ENCODE results near the gene KPNA3.
"Not testable (repeated sequence)": the region's sequence is repeated elsewhere in the genome, so short reads cannot be mapped to it uniquely, and the experiment has no call there.

KPNA3 gene

GRCh38 chr13:49746111-49746510 lies 46.4 kb downstream of the KPNA3 start:
- no peak for DNase-seq

GRCh38 chr13:49740870-49741269 lies 51.6 kb downstream of the KPNA3 start:
- DNase-seq, result no peak

GRCh38 chr13:49739498-49740187 lies 52.8 kb downstream of the KPNA3 start:
- no peak for DNase-seq

GRCh38 chr13:49733181-49733951 lies 59.1 kb downstream of the KPNA3 start:
- DNase-seq, result no peak

GRCh38 chr13:49731766-49732165 lies 60.7 kb downstream of the KPNA3 start:
- no peak for DNase-seq

DNA sequence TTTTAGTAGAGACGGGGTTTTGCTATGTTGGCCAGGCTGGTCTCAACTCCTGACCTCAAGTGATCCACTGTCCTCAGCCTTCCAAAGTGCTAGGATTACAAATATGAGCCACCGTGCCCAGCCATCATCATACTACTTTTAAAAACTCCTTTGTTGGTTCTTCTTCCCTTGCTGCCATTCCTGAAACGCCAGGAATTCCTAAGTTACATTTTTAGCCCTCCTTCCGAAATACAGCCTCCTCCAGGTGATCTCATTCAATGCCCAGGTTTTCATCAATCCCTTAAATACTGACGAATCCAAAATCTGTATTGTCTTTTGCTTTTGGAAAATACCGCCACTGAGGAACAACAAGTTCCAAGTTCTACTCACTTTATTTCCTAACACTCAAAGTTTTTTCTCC lies 75.9 kb downstream of the KPNA3 start:
- no peak for DNase-seq

GRCh38 chr13:49714757-49715156 lies 77.7 kb downstream of the KPNA3 start:
- DNase-seq, result no peak

GRCh38 chr13:49711218-49711863 lies 81.1 kb downstream of the KPNA3 start:
- DNase-seq, result no peak

DNA sequence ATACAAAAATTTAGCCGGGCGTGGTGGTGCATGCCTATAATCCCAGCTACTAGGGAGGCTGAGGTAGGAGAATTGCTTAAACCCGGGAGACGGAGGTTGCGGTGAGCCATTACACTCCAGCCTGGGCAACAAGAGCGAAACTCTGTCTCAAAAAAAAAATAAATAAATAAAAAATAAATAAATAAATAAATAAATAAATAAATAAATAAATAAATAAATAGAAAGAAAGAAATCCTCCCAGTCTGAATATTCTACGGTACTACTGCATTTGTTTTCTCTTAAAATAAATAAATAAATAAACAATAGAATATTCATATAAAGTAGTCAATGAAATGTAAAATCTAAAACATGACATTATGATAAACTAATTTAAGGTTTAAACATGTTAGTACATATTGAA lies 88.2 kb downstream of the KPNA3 start:
- DNase-seq, result not testable (repeated sequence)

DNA sequence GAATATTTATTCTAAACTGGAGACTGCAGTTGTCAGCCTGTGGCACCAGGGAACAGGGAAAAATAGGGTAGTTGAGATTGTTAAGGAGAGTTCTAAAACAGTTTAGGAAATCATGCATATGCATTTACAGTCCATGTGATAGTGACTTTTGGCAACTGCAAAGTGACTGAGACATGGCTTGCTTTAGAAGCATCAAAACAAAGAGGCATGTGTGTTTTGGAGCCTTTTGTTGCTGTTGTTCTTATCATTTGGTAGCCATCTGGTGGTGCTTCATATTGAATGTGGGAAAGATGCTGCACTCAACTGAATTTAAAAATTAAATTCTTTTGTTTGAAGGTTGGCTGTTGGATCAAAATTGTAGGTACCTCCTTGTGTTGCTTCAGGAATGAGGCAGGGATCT lies 91.0 kb downstream of the KPNA3 start:
- DNase-seq, result no peak

DNA sequence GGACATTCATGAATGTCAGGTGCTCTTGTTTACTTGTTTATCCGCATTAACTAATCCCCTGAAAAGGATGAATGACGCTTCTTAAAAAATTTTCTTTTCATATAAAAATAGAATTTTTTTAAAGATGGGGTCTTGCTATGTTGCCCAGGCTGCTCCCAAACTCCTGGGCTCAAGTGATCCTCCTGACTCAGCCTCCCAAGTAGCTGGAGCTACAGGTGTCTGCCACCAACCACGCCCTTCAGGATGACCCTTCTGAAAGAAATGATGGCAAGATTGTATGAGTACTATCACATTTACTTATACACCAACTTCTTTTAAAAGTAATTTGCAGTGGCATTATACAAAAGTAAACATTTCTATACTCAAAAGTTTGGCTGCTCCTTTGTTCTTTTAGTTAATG lies 95.0 kb downstream of the KPNA3 start:
- DNase-seq, result no peak

DNA sequence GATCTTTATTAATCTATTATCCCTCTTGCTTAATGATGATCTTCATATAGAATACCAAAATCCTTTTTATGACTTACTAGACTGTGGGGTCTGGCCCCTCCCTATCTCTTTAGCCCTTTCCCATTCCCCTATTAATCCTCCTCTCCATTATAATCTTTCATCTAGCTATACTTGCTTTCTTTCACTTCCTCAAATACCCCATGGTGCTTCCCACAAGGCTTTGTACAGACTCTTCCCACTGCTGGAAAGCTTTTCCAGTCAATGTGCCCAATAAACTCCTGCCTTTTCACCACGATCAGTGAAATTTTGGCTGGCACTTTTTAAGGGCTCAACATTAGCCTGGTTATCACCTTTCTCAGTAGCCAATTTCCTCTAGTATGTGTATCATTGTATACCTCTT lies 98.0 kb downstream of the KPNA3 start:
- no peak for DNase-seq

DNA sequence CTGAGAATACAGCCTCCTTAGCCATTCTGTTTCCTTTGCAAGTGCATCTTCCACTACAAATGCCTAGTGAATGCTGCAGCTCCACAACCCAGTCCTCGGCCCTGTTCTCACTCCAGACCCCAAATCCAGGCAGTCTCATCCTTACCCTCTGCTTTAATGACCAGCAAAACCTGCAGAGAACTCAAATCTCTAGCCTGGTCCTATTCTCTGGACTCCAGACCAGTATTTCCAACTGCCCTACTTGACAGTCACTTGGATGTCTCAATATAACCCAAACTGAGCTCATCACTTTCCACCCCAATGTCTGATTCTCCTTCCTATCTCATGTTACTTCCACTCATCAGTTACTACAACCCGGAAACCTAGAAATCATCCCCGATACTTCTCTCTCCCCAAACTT lies 98.6 kb downstream of the KPNA3 start:
- DNase-seq, result no peak

GRCh38 chr13:49693191-49693733 lies 99.2 kb downstream of the KPNA3 start:
- DNase-seq, result no peak

- DNase-seq, result peak; percentile 97
Measured at GRCh38 chr13:49690995-49691784, 101.3 kb downstream of the KPNA3 start, which contains the start of gene EBPL. Gene EBPL, minus strand, starts transcription at chr13:49691486. Its CDS starts 62 bp downstream, at chr13:49691424.

GRCh38 chr13:49690133-49690994 lies 102.1 kb downstream of the KPNA3 start:
- DNase-seq, result no peak

- no peak for DNase-seq
Measured at GRCh38 chr13:49683489-49683888, 109.0 kb downstream of the KPNA3 start.

GRCh38 chr13:49681842-49682435 lies 110.5 kb downstream of the KPNA3 start:
- DNase-seq, result no peak

- DNase-seq, result no peak
Measured at GRCh38 chr13:49679246-49679645, 113.2 kb downstream of the KPNA3 start.

DNA sequence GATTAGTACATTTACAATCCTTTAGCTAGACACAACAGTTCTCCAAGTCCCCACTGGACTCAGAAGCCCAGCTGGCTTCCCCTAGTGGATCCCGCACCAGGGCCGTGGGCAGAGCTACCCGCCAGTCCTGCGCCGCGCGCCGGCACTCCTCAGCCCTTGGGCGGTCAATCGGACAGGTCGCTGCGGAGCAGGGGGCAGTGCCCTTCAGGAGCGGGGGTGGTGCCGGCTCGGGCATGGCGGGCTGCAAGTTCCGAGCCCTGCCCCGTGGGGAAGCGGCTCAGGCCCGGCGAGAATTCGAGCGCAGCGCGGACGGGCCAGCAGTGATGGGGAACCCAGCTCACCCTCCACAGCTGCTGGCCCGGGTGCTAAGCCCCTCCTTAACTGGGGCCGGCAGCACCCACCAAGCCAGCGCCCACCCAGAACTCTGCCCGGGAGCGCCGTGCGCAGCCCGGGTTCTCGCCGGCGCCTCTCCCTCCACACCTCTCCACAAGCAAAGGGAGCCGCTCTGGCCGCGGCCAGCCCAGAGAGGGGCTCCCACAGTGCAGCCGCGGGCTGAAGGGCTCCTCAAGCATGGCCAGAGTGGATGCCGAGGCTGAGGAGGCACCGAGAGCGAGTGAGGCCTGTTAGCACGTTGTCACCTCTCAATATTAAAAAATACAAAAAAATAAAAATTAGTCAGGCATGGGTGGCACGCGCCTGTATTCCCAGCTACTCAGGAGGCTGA lies 114.1 kb downstream of the KPNA3 start:
- DNase-seq, result no peak

All from right forelimb (tissue), 1 donor.